ENCODE results near the gene ZNF487.

GRCh38 chr10:43430926-43431663 lies 5.8 kb upstream of the ZNF487 start:
- no peak for TF ChIP-seq POLR2AphosphoS5 (IDR thresholded peaks at IDR 0.05; ENCODE audit: low read depth, low read length)
- TF ChIP-seq CTCF (IDR thresholded peaks at IDR 0.05), result no peak
- TF ChIP-seq REST (IDR thresholded peaks at IDR 0.05; ENCODE audit: insufficient read depth in 1 of 2, low read depth in 2 of 2, low read length in 1 of 2), result no peak
- no peak for TF ChIP-seq SIN3A (IDR thresholded peaks at IDR 0.05; ENCODE audit: borderline replicate concordance, insufficient read depth, low read depth, low read length)

All from Panc1 (cell line).